RWPE2 (cell line): ENCODE results near the gene EBF4.

Experiments used
- ATAC-seq: fragments of 200-7000 bp; cut with Tn5 transposase; 3 replicates; pipeline ENCODE4 v1.9.1; 2021; ENCODE audit warnings: low read depth
- DNase-seq: peaks from one replicate; pipeline ENCODE4 v3.0.0-alpha.2; 2020; ENCODE audit warnings: low spot score
- H3K27ac ChIP-seq: fragments of 450-650 bp; 2 replicates; pipeline ENCODE4 v1.5.1; 2017; ENCODE audit warnings: mild to moderate bottlenecking; ENCODE audit not compliant: poor library complexity, severe bottlenecking
- H3K27me3 ChIP-seq: fragments of 250-450 bp; sonication (Bioruptor Pico); 2 replicates; pipeline ENCODE4 v1.5.1; 2021; ENCODE audit warnings: mild to moderate bottlenecking, moderate library complexity; ENCODE audit not compliant: insufficient read depth, poor library complexity, severe bottlenecking
- H3K36me3 ChIP-seq: fragments of 250-450 bp; sonication (Bioruptor Pico); 2 replicates; pipeline ENCODE4 v1.5.1; 2020; ENCODE audit warnings: low read depth, mild to moderate bottlenecking, moderate library complexity
- H3K4me1 ChIP-seq: fragments of 250-450 bp; sonication (Bioruptor Pico); 2 replicates; pipeline ENCODE4 v1.5.1; 2021; ENCODE audit warnings: mild to moderate bottlenecking, moderate library complexity; ENCODE audit not compliant: insufficient read depth, poor library complexity, severe bottlenecking
- H3K4me3 ChIP-seq: fragments of 250-450 bp; sonication (Bioruptor Pico); 2 replicates; pipeline ENCODE4 v1.5.1; 2021; ENCODE audit warnings: mild to moderate bottlenecking, moderate library complexity; ENCODE audit not compliant: severe bottlenecking
- H3K9me3 ChIP-seq: fragments of 250-450 bp; sonication (Bioruptor Pico); 2 replicates; pipeline ENCODE4 v1.5.1; 2021; ENCODE audit warnings: mild to moderate bottlenecking, moderate library complexity; ENCODE audit not compliant: severe bottlenecking
- TF ChIP-seq, protein P1 (sequence below): fragments of 450-650 bp; IDR thresholded peaks from one replicate; pipeline ENCODE4 v1.5.1; 2017; ENCODE audit warnings: mild to moderate bottlenecking, moderate library complexity; ENCODE audit not compliant: poor library complexity, severe bottlenecking

EBF4 gene

DNA sequence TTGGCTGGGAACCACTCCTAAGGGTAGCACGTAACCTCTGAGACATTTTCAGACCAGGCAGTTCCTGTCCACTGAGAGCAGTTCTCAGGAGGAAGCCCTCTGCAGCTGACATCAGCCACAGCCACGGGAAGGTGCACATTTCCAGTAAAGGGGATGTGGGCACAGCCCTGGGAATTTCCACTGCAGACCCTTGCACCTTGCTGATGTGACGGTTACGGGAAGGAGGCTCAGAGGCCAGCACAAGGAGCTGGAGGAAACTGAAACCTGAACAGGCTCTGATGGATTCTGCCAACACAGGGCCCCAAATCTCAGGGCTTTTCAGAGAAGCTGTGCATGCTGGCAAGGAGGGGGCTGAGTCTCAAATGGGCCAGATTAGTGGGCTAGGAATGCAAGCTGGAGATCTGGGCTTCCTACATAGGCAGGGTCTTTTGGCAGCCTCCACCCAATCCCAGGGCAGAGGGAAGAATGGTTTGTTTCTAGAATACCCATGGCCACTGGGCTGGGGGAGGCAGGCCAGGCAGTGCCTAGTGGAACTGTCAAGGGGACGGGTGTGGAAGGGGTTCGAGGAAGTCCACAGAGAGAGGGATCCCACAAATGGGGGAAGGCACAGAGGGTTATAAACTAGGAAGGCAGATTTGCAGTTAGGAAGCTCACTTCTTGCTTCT lies 14.2 kb downstream of the EBF4 start:
- peaks cover 17% of the 10 kb centered on the region for H3K27me3 ChIP-seq
- no peak for ATAC-seq
- no peaks in the 10 kb centered on the region for H3K9me3 ChIP-seq
- TF ChIP-seq, protein P1, sequence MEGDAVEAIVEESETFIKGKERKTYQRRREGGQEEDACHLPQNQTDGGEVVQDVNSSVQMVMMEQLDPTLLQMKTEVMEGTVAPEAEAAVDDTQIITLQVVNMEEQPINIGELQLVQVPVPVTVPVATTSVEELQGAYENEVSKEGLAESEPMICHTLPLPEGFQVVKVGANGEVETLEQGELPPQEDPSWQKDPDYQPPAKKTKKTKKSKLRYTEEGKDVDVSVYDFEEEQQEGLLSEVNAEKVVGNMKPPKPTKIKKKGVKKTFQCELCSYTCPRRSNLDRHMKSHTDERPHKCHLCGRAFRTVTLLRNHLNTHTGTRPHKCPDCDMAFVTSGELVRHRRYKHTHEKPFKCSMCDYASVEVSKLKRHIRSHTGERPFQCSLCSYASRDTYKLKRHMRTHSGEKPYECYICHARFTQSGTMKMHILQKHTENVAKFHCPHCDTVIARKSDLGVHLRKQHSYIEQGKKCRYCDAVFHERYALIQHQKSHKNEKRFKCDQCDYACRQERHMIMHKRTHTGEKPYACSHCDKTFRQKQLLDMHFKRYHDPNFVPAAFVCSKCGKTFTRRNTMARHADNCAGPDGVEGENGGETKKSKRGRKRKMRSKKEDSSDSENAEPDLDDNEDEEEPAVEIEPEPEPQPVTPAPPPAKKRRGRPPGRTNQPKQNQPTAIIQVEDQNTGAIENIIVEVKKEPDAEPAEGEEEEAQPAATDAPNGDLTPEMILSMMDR, result no peak
- DNase-seq, result no peak
- H3K4me1 ChIP-seq, result no peaks in the 10 kb centered on the region
- no peak overlapping the region for H3K4me3 ChIP-seq
- H3K27ac ChIP-seq, result no peak overlapping the region
- no peaks in the 10 kb centered on the region for H3K36me3 ChIP-seq

GRCh38 chr20:2707353-2708072 lies 14.9 kb downstream of the EBF4 start:
- no peaks in the 10 kb centered on the region for H3K4me1 ChIP-seq
- H3K4me3 ChIP-seq, result no peak overlapping the region
- H3K36me3 ChIP-seq, result no peaks in the 10 kb centered on the region
- DNase-seq (no peak), ATAC-seq (no peak)
- H3K27me3 ChIP-seq, result peaks cover 17% of the 10 kb centered on the region
- H3K27ac ChIP-seq, result no peak overlapping the region
- TF ChIP-seq, protein P1, result no peak
- H3K9me3 ChIP-seq, result no peaks in the 10 kb centered on the region

GRCh38 chr20:2708073-2708415 lies 15.5 kb downstream of the EBF4 start:
- DNase-seq (no peak), ATAC-seq (no peak)
- Histone ChIP-seq H3K27me3 (peaks cover 17% of the 10 kb centered on the region), H3K4me1 (no peaks in the 10 kb centered on the region), H3K36me3 (no peaks in the 10 kb centered on the region), H3K4me3 (no peak overlapping the region), H3K9me3 (no peaks in the 10 kb centered on the region), H3K27ac (no peak overlapping the region)
- TF ChIP-seq, protein P1, result no peak

- no peak for DNase-seq
- TF ChIP-seq, protein P1, result no peak
- ATAC-seq, result no peak
Observed at GRCh38 chr20:2708665-2709064, 16.1 kb downstream of the EBF4 start.

More at GRCh38 chr20:2708665-2709064, 16.1 kb downstream of the EBF4 start:
- no peaks in the 10 kb centered on the region for H3K36me3 ChIP-seq
- H3K4me3 ChIP-seq, result no peak overlapping the region
- H3K9me3 ChIP-seq, result no peaks in the 10 kb centered on the region
- H3K27ac ChIP-seq, result no peak overlapping the region
- H3K4me1 ChIP-seq, result no peaks in the 10 kb centered on the region
- H3K27me3 ChIP-seq, result peaks cover 17% of the 10 kb centered on the region
